Naive B cell (primary cell): ENCODE results near the gene CD82. TPM values are rescaled to one million over a fixed set of nuclear protein-coding genes. Genes with fewer than 3 reads are reported as not detected.
A peak's percentile ranks its signal among the peaks of the same experiment; 100 is the strongest.

Experiments
- ATAC-seq, 2 donors: fragments of 150-1000 bp; cut with Tn5 transposase; 2 replicates each; pipeline ENCODE4 v1.10.0; 2021; ENCODE audit warnings: low read depth in 2 of 2, mild to moderate bottlenecking in 2 of 2, moderate library complexity in 2 of 2
- DNase-seq: peaks from one replicate; pipeline ENCODE4 v3.0.0; 2022
- H3K27ac Mint-ChIP-seq, 6 donors: one replicate each; pipeline ENCODE4 v1.8.0; 2020 to 2022; ENCODE audit warnings: mild to moderate bottlenecking in 6 of 6, mixed read lengths in 6 of 6, moderate library complexity in 5 of 6, inconsistent platforms in 2 of 6
- H3K27me3 Mint-ChIP-seq, 3 donors: one replicate each; pipeline ENCODE4 v1.8.0; 2021 to 2022; ENCODE audit warnings: mixed read lengths in 3 of 3, mild to moderate bottlenecking in 1 of 3
- H3K36me3 Mint-ChIP-seq, 2 donors: one replicate each; pipeline ENCODE4 v1.8.0; 2020 to 2022; ENCODE audit warnings: mixed read lengths in 2 of 2, inconsistent platforms in 1 of 2, mild to moderate bottlenecking in 1 of 2
- H3K4me1 Mint-ChIP-seq, 3 donors: one replicate each; pipeline ENCODE4 v1.8.0; 2020 to 2022; ENCODE audit warnings: mixed read lengths in 3 of 3, inconsistent platforms in 1 of 3, mild to moderate bottlenecking in 1 of 3, moderate library complexity in 1 of 3
- H3K4me3 Mint-ChIP-seq, 8 donors: one replicate each; pipeline ENCODE4 v1.8.0; 2020 to 2022; ENCODE audit warnings: mild to moderate bottlenecking in 8 of 8, mixed read lengths in 8 of 8, moderate library complexity in 8 of 8, inconsistent platforms in 2 of 8
- H3K9me3 Mint-ChIP-seq, 7 donors: one replicate each; pipeline ENCODE4 v1.8.0; 2020 to 2022; ENCODE audit warnings: mixed read lengths in 7 of 7, mild to moderate bottlenecking in 5 of 7, inconsistent platforms in 2 of 7, moderate library complexity in 1 of 7
- polyA plus RNA-seq, 6 donors: library from polyadenylated mRNA; unstranded; fragments of 300-500 nt; fragmentation: Illumina TruSeq; gene quantifications; one replicate each; pipeline ENCODE4 v1.2.3, GENCODE V29; 2021; ENCODE audit warnings: low read depth in 6 of 6

CD82 gene
- polyA plus RNA-seq, 6 donors from 2014 or later, result 146 to 292 (median 225) TPM

- Mint-ChIP-seq H3K9me3 (peaks cover 0 to 5% (median 0%) of the 10 kb centered on the region in 7 donors), H3K27me3 (peaks cover 0 to 9% (median 2%) of the 10 kb centered on the region in 3 donors), H3K4me3 (no peak overlapping the region), H3K4me1 (peaks cover 25 to 45% (median 27%) of the 10 kb centered on the region in 3 donors), H3K27ac (peak overlapping the region in 3 of 6 donors; percentile 34 to 84 (median 73)), H3K36me3 (peaks cover 0 to under 1% of the 10 kb centered on the region in 2 donors)
- no peak for DNase-seq
- ATAC-seq, result no peak
Observed at GRCh38 chr11:44625759-44626523, 60.5 kb downstream of the CD82 start.

- Mint-ChIP-seq H3K4me3 (no peak overlapping the region), H3K27ac (no peak overlapping the region), H3K4me1 (peaks cover 25 to 45% (median 26%) of the 10 kb centered on the region in 3 donors), H3K36me3 (no peaks in the 10 kb centered on the region), H3K9me3 (peaks cover 0 to 5% (median 0%) of the 10 kb centered on the region in 7 donors), H3K27me3 (peaks cover under 1 to 11% (median 3%) of the 10 kb centered on the region in 3 donors)
- ATAC-seq, result no peak
- DNase-seq, result no peak
Observed at GRCh38 chr11:44626645-44627044, 61.2 kb downstream of the CD82 start.

- DNase-seq, result no peak
Observed at GRCh38 chr11:44627165-44627789, 61.8 kb downstream of the CD82 start.

GRCh38 chr11:44627911-44628729 lies 62.7 kb downstream of the CD82 start:
- H3K9me3 Mint-ChIP-seq, result peaks cover 0 to 5% (median 0%) of the 10 kb centered on the region in 7 donors
- peaks cover 10 to 24% (median 12%) of the 10 kb centered on the region in 3 donors for H3K27me3 Mint-ChIP-seq
- DNase-seq (no peak), ATAC-seq (no peak)
- no peaks in the 10 kb centered on the region for H3K36me3 Mint-ChIP-seq
- H3K27ac Mint-ChIP-seq, result peak overlapping the region in 2 of 6 donors; percentile 37 to 61
- H3K4me3 Mint-ChIP-seq, result no peak overlapping the region
- peaks cover 11 to 43% (median 26%) of the 10 kb centered on the region in 3 donors for H3K4me1 Mint-ChIP-seq

More at GRCh38 chr11:44627165-44627789, 61.8 kb downstream of the CD82 start:
- Mint-ChIP-seq H3K4me3 (no peak overlapping the region), H3K27me3 (peaks cover 5 to 17% (median 7%) of the 10 kb centered on the region in 3 donors), H3K36me3 (no peaks in the 10 kb centered on the region), H3K27ac (peak overlapping the region in 2 of 6 donors; percentile 4 to 37), H3K9me3 (peaks cover 0 to 5% (median 0%) of the 10 kb centered on the region in 7 donors), H3K4me1 (peaks cover 20 to 45% (median 25%) of the 10 kb centered on the region in 3 donors)
- ATAC-seq, result no peak

GRCh38 chr11:44628730-44629700 lies 63.6 kb downstream of the CD82 start:
- DNase-seq (no peak), ATAC-seq (no peak)
- Mint-ChIP-seq H3K4me1 (peaks cover 3 to 34% (median 19%) of the 10 kb centered on the region in 3 donors), H3K9me3 (peaks cover 0 to 5% (median 0%) of the 10 kb centered on the region in 7 donors), H3K27me3 (peaks cover 16 to 32% (median 17%) of the 10 kb centered on the region in 3 donors), H3K27ac (peak overlapping the region in 2 of 6 donors; percentile 14 to 42), H3K36me3 (no peaks in the 10 kb centered on the region), H3K4me3 (peak overlapping the region in 1 of 8 donors; percentile 53)

- peak overlapping the region in 1 of 6 donors; percentile 68 for H3K27ac Mint-ChIP-seq
- DNase-seq, result no peak
- no peak overlapping the region for H3K4me3 Mint-ChIP-seq
- no peaks in the 10 kb centered on the region for H3K36me3 Mint-ChIP-seq
- peaks cover 17 to 37% (median 20%) of the 10 kb centered on the region in 3 donors for H3K27me3 Mint-ChIP-seq
- peaks cover under 1 to 28% (median 11%) of the 10 kb centered on the region in 3 donors for H3K4me1 Mint-ChIP-seq
- no peak for ATAC-seq
- H3K9me3 Mint-ChIP-seq, result peaks cover 0 to 5% (median 0%) of the 10 kb centered on the region in 7 donors
Observed at GRCh38 chr11:44629732-44630345, 64.4 kb downstream of the CD82 start.

- no peak overlapping the region for H3K4me3 Mint-ChIP-seq
- peaks cover 0 to 20% (median 12%) of the 10 kb centered on the region in 3 donors for H3K4me1 Mint-ChIP-seq
- no peak for DNase-seq
Observed at GRCh38 chr11:44630511-44631210, 65.2 kb downstream of the CD82 start.

GRCh38 chr11:44631831-44632230 lies 66.4 kb downstream of the CD82 start:
- H3K4me3 Mint-ChIP-seq, result no peak overlapping the region
- peak overlapping the region in 1 of 6 donors; percentile 50 for H3K27ac Mint-ChIP-seq
- no peak for DNase-seq
- ATAC-seq, result no peak
- H3K36me3 Mint-ChIP-seq, result no peaks in the 10 kb centered on the region
- peaks cover 0 to 14% (median 12%) of the 10 kb centered on the region in 3 donors for H3K4me1 Mint-ChIP-seq
- peaks cover 0 to 1% (median 0%) of the 10 kb centered on the region in 7 donors for H3K9me3 Mint-ChIP-seq
- peaks cover 22 to 53% (median 39%) of the 10 kb centered on the region in 3 donors for H3K27me3 Mint-ChIP-seq

More at GRCh38 chr11:44630511-44631210, 65.2 kb downstream of the CD82 start:
- Mint-ChIP-seq H3K27me3 (peaks cover 17 to 45% (median 28%) of the 10 kb centered on the region in 3 donors), H3K9me3 (peaks cover 0 to 5% (median 0%) of the 10 kb centered on the region in 7 donors), H3K27ac (peak overlapping the region in 1 of 6 donors; percentile 97), H3K36me3 (no peaks in the 10 kb centered on the region)
- ATAC-seq, result no peak

- no peaks in the 10 kb centered on the region for H3K36me3 Mint-ChIP-seq
- peaks cover 0 to 14% (median 12%) of the 10 kb centered on the region in 3 donors for H3K4me1 Mint-ChIP-seq
- H3K27ac Mint-ChIP-seq, result peak overlapping the region in 1 of 6 donors; percentile 19
- peaks cover 0 to 1% (median 0%) of the 10 kb centered on the region in 7 donors for H3K9me3 Mint-ChIP-seq
- ATAC-seq (peak in 1 of 2 donors; percentile 60), DNase-seq (no peak)
- H3K27me3 Mint-ChIP-seq, result peaks cover 22 to 60% (median 46%) of the 10 kb centered on the region in 3 donors
- no peak overlapping the region for H3K4me3 Mint-ChIP-seq
Observed at GRCh38 chr11:44632466-44633123, 67.1 kb downstream of the CD82 start.

- Mint-ChIP-seq H3K4me1 (peaks cover 0 to 14% (median 12%) of the 10 kb centered on the region in 3 donors), H3K36me3 (no peaks in the 10 kb centered on the region), H3K27ac (no peak overlapping the region), H3K4me3 (no peak overlapping the region), H3K27me3 (peaks cover 22 to 62% (median 48%) of the 10 kb centered on the region in 3 donors), H3K9me3 (peaks cover 0 to 1% (median 0%) of the 10 kb centered on the region in 7 donors)
- ATAC-seq (no peak), DNase-seq (no peak)
Observed at GRCh38 chr11:44633641-44634040, 68.2 kb downstream of the CD82 start.
